GM18526 (cell line): ENCODE data around the gene DDIT3.

Experiments
- POLR2A ChIP-seq: IDR thresholded peaks from 3 replicates; pipeline ENCODE4 v1.6.1; 2011; ENCODE audit not compliant: insufficient read length; ENCODE audit errors: extremely low read depth

DDIT3 gene, protein sequence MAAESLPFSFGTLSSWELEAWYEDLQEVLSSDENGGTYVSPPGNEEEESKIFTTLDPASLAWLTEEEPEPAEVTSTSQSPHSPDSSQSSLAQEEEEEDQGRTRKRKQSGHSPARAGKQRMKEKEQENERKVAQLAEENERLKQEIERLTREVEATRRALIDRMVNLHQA

DNA sequence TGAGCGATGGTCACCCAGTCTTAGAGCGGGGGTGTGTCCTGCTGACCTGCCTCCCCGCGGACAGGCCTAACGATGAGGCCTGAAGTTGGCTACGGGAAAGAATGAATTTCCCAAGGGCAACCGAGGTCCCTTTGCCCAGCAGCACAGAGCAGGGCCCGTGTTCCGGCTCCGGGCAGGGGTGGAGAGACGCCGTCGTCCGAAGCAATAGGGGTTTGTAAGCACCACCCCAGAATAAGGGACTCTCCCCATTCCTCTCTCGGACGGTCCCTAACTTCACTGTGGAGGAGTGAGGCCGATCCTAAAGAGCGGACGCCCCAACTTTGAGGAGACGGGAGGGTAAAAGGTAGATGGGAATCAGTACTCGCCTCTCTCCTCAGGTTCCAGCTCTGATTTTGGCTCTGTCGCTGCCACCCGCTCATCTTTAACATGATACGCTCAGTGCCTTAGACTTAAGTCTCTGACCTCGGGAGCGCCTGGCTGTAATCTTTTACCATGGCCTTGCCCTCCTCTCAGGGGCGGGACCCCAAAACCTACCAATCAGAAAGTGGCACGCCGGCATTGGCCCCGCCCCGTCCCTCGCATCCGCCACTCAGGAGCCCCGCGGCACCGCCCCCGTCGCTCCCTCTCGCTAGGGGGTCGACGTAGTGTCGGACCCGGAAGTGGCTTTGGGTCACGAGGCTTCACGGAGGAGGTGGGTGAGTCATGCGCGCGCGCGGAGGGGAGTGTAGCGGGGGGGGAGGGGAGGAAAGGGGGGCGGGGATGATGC lies at the start of gene DDIT3:
Gene DDIT3, minus strand, starts transcription at position 462 of the 766 bp plus-strand sequence. CDS start 3,108 bp downstream, outside the sequence.
- TF ChIP-seq POLR2A = peak; percentile 99

DNA sequence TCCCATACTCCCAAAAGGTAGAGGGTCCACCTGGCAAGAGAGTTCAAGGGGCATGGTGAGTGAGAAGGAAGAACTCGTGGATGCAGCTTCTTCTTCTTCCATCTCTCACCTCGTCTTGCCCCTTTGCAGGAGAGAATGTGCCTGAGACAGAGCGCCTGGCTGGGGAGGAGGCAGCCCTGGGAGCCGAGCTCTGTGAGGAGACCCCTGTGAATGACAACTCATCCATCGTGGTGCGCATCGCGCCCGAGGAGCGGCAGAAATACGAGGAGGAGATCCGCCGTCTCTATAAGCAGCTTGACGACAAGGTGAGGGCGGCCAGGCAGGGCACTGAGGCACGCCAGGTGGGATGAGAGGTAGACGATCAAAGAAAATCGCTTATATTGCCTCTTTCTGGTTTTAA lies 49.5 kb upstream of the DDIT3 start:
- no peak for TF ChIP-seq POLR2A

DNA sequence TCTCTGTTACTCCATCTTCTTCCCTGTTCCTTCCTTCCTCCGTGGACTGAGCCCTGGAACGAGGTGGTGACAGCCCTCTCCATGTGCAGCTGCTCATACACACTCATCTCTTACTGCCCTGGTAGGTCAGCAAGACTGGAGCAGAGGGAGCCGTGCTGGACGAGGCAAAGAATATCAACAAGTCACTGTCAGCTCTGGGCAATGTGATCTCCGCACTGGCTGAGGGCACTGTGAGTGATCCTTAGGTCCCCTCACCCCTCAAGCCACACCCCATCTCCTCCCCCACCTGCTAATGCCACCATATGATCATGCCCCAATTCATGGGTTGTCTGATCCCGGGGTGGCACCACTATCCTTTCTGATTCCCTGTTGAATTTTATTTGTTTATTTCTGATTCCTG lies 48.5 kb upstream of the DDIT3 start:
- no peak for TF ChIP-seq POLR2A

DNA sequence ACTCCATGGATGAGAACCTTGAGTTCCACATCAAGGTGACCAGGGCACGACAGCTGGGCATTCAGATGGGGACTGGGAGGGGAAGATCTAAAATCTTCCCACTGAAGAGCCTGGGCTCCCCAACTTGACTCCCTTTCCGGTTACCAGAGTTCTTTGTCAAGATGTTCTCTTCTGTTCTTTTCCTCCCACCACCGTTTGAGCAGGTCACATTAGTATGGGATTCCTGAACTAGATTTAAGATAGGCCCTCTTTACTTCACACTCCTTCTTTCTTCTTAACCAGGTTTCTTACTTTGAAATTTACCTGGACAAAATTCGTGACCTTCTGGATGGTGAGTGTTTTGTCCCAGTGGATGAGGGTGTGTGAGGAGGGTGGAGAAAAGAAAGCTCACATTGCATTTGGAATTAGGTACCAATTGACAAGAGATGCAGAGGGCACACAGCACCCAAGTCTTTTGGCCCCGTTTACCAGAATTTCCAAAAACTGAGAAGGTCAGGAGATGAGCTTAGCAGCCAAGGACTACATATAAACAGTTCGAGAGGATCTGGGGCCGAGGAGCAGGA lies 43.9 kb upstream of the DDIT3 start:
- no peak for TF ChIP-seq POLR2A

DNA sequence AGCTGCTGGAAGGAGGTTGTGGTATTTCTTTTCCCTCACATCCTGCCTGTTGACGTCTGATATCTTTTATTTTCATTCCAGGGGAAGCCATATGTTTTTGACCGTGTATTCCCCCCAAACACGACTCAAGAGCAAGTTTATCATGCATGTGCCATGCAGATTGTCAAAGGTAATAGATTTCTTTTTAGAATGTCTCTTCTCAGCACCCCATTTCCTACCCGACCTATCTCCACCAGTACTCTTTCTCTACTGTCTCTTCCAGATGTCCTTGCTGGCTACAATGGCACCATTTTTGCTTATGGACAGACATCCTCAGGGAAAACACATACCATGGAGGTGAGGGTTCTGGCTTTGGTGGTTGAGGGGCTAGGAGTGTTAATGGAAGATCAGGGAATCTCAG lies 43.0 kb upstream of the DDIT3 start:
- no peak for TF ChIP-seq POLR2A

DNA sequence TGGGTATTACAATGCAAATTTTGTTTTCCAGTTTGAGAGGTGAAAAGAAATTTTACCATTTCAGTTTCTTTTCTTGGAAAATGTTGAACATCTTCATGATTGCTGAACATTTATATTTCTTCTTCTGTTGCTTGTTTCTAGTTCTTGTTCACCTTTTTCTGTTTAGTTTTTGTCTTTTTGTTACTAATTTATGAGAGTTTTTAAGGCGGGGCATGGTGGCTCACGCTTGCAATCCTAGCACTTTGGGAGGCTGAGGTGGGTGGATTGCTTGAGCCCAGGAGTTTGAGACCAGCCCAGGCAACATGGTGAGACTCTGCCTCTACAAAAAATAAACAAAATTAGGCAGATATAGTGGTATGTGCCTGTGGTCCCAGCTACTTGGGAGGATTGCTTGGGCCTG lies 40.2 kb upstream of the DDIT3 start:
- TF ChIP-seq POLR2A = no peak

DNA sequence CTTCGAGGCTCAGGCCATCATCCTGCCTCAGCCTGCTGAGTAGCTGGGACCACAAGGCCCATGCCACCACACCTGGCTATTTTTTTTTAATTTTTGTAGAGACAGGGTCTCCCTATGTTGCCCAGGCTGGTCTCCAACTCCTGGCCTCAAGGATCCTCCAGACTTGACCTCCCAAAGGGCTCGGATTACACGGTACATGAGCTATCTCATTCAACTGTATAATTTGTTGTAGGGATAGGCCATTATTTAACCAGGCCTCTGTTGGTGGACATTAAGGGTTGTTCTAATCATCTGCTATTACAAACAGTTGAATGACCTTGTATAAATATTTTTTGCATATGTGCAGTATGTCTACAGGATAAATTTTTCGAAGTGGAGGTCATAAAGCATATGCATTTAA lies 38.5 kb upstream of the DDIT3 start:
- no peak for TF ChIP-seq POLR2A

DNA sequence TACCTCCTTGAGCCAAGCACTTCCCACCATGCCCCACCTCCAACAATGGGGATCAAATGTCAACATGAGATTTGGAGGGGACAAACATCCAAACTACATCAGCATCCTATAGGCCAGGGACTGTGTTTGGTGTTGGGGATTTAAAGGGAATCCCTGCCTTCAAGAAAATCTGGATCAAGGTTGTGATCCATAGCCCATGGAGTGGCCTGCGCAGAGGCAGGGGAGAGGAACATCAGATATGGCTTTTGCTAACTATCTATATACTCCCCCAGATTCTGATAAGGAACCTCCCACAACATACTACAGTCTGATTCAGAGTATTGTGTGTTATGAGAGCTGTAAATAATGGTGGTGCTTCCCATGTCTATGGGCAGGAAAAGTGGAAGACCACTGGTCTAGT lies 34.6 kb upstream of the DDIT3 start:
- TF ChIP-seq POLR2A = no peak

DNA sequence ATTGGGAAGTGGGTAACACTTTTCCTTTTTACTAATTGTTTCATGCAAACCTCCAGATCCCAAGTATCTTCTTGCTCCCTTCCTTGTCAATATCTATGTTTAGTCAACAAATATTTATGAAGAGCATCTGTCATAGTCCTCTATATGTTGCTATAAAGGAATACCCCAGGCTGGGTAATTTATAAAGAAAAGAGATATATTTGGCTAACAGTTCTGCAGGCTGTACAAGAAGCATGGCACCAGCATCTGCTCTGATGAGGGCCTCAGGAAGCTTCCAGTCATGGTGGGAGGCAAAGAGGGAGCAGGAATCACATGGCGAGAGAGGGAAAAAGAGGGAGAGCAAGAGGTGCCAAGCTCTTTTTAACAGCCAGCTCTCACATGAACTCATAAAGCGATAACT lies 34.1 kb upstream of the DDIT3 start:
- TF ChIP-seq POLR2A = no peak

DNA sequence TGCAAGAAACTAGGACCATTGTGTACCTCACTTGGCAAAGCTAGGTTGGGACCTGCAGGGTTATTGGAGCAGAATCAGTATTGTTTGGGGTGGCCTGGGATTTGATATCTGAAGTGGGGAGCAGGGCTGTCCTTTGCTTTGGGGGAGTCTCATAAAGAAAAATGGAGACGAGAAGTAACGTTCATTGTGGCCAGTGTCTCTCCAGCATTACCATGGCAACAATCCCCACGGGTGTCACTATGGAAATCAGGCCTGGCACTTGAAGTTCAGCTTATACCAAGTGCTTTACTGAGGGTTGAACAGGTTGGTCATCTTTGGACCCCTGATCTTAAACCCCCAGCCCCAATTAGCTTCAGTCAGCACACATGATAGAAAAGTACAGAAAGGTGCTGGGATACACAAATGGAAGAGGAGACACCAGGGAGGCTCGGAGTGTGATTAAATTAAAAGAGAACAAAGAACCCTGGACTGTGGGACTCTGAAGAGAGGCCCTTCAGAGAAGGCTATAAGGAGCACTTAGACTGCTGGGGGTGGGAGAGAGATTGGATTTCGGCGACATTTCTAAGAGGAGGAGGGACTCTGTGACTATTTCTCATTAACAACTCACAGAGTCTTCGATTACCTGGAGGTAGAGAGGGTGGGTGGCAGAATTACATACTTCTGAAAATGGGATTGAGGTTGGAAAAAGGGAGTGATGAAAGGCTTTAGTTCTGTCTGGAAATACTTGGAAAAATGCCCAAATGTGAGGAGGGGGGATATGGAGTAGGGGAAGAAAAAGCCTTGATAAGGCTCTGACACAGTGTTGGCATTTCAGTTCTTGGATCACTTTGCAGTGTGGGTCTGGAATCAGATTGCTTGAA lies 33.3 kb upstream of the DDIT3 start:
- no peak for TF ChIP-seq POLR2A

DNA sequence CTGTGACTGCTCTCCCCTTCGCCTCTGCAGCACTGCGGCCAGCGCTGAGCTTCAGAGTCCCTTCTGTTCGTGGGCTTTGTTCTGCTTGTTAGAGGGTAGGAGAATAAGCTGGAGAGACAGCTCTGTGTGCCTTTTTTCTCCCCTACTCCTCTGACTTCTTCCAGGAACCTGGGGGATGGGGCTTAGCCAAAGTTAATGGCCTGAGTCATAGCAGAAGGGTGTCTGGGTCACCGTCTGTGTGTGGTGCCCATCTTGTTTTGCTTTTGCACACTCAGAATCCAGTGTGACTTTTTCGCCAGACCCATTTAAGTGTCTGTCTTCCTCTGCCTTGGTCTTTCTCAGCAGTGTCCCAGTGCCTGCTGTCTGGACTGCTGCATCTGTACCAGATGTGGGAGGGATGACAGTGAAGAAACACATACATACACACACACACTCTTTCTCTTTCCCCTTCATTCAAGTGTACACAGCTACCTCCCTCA lies 32.6 kb upstream of the DDIT3 start:
- no peak for TF ChIP-seq POLR2A

DNA sequence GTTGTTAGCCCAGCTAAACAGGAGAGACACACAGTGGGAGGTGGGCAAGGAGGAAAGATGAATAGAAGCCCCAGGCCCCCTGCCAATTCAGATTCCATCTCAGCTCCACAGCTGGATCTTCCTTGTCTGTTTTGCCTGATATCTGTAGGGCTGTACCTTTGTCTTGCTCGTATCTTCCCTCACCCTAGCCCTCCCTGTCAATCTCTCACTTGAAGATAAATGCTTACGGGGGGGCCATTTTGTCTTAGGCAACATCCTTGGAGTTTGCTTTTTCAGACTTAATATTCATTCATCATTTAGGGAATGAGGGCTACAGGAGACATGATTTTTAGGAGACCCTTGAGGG lies 32.0 kb upstream of the DDIT3 start:
- no peak for TF ChIP-seq POLR2A

DNA sequence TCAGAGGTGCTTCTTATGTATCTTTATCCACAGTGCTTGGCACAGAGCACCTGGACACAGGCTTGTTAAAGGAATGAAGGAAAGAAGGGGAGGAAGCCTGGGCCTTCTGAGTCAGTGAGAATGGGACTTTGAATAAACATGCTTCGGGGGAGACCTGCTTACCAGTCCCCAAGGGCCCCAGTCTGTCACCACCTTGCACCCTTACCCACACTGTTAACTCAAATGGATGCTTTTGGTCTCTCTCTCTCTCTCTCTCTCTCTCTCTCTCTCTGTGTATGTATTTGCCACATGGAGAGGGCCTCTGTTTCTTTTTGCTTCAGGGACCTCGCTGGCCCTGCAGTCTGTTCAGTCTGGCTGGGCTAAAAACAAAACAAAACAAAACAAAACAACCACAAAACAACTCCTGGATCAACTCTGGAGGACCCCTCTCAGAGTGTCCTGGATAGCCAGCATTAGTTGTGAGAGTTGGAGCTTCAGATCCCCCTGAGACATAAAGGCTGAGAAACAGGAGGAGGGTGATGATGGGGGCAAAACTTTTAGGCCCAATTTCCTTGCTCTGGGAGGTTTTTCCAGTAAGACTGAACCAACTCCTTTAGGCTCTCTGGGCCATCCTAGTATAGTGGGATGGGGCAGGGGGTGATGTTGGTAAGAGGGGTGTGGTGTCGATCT lies 31.5 kb upstream of the DDIT3 start:
- no peak for TF ChIP-seq POLR2A

DNA sequence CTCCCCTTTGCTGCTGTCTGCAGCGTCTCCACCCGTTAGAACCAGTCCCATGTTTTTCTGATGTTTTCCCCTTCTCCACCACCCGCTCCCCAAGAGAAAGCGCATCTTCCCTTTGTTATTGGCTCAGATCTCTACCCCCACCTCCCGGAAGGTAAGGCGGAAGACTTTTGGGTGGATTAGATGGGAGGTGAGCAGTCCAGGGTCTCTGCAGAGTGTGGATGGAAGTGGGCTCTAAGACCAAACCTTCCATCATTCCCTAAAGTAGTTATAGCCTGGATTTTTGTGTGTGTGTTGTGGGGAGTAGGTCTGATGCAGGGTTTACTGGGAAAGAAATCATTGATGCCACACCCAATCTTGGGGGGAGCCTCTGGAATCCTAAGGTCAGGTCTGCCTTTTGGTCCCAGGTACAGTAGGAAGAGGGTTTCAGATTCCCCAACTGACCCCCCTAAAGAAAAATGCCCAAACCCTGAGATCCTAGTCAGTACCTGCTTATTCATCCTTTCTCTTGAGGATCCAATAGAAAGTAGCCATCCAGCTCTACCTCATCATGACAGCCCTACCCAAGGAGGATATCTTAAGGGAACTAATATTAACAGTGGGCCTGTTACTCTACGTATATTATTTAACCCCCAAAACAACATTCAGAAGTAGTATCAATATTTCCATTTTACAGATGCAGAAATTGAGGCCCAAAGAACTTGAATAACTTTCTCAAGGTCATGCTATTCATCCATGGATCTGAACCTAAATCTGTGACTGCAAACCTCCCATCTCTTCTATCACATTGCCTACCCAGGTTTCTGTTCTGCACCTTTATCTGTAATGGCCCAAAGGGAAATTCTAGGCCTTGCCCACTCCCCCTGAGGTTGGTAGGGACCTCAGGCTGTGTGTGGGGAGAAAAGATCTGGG lies 30.6 kb upstream of the DDIT3 start:
- no peak for TF ChIP-seq POLR2A
